Liver (tissue), 3 donors: Measurements from ENCODE around the gene SPINT3.

ENCODE experiments used
- ATF3 ChIP-seq: IDR thresholded peaks from 2 replicates; pipeline ENCODE4 v1.6.1; 2016; ENCODE audit warnings: antibody characterized with exemption
- CTCF ChIP-seq: fragments of 150-350 bp; IDR thresholded peaks from 2 replicates; pipeline ENCODE4 v1.5.1; 2017; ENCODE audit warnings: improper control_type of control experiment, low read depth, low read length; ENCODE audit not compliant: missing input control
- EGR1 ChIP-seq, 2 donors: IDR thresholded peaks; 2 replicates each; pipeline ENCODE4 v1.6.1; 2016 to 2018; ENCODE audit warnings: antibody characterized with exemption in 2 of 2, low read depth in 2 of 2
- FOXA1 ChIP-seq: IDR thresholded peaks from 2 replicates; pipeline ENCODE4 v1.6.1; 2016; ENCODE audit warnings: antibody characterized with exemption
- GABPA ChIP-seq, 2 donors: IDR thresholded peaks in 1 of 2; conservative IDR thresholded peaks in 1 of 2; 2 replicates each; pipeline ENCODE4 v1.6.1; 2016; ENCODE audit warnings: antibody characterized with exemption in 2 of 2, mild to moderate bottlenecking in 1 of 2, moderate library complexity in 1 of 2
- MAX ChIP-seq: IDR thresholded peaks from 2 replicates; pipeline ENCODE4 v1.6.1; 2016; ENCODE audit warnings: antibody characterized with exemption
- RAD21 ChIP-seq, 2 donors: IDR thresholded peaks; 2 replicates each; pipeline ENCODE4 v1.6.1; 2016; ENCODE audit warnings: antibody characterized with exemption in 2 of 2, mild to moderate bottlenecking in 2 of 2
- SP1 ChIP-seq: IDR thresholded peaks from 2 replicates; pipeline ENCODE4 v1.6.1; 2018; ENCODE audit warnings: antibody characterized with exemption, mild to moderate bottlenecking
- TAF1 ChIP-seq: conservative IDR thresholded peaks from 2 replicates; pipeline ENCODE4 v1.6.1; 2016; ENCODE audit warnings: antibody characterized with exemption, mild to moderate bottlenecking
- YY1 ChIP-seq: IDR thresholded peaks from 2 replicates; pipeline ENCODE4 v1.6.1; 2016; ENCODE audit warnings: antibody characterized with exemption, mild to moderate bottlenecking
- donor health status: healthy.
- donor health status: healthy.

DNA sequence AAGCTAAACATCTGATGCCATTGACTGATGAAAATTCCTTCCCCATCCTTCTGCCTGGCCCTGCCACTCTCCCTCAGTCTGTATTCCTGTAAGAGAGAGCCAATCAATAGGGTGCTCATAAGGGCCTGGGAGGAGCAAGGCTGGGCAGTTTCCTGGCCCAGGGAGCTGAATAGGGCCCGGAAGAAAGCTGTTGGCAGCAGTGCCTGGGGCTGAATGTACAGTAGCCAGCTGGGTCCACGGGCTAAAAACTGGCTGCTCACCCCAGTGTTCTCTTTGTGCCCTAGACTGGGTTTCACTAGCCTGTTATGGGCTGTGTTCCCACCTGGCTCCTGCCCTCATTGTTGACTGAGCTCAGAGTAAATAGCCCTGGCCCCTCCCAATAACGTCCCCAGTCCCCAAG, 47.6 kb downstream of the SPINT3 start:
- no peak for TF ChIP-seq MAX
- no peak for TF ChIP-seq SP1
- TF ChIP-seq CTCF = no peak
- no peak for TF ChIP-seq RAD21 (IDR thresholded peaks at IDR 0.05)
- no peak for TF ChIP-seq EGR1 (IDR thresholded peaks at IDR 0.05; ENCODE audit: low read depth in 2 of 2)
- TF ChIP-seq GABPA (IDR thresholded peaks at IDR 0.05 in 1 of 2, conservative IDR thresholded peaks at IDR 0.05 in 1 of 2) = no peak
- TF ChIP-seq TAF1 = no peak
- TF ChIP-seq FOXA1 = no peak
- TF ChIP-seq YY1 = no peak
- TF ChIP-seq ATF3 = no peak
